Stimulated activated CD8-positive, alpha-beta memory T cell treated with anti-CD3 and anti-CD28 coated beads, Interleukin-2, amount 100 ng/mL, for 1 hour (primary cell): Measurements from ENCODE around the gene TAP1.
A peak's percentile ranks its signal among the peaks of the same experiment; 100 is the strongest.

ENCODE experiments used
- DNase-seq, 2 donors: peaks; one replicate each; pipeline ENCODE4 v3.0.0-alpha.2; 2020; ENCODE audit warnings: low read depth in 2 of 2

TAP1 gene

DNA sequence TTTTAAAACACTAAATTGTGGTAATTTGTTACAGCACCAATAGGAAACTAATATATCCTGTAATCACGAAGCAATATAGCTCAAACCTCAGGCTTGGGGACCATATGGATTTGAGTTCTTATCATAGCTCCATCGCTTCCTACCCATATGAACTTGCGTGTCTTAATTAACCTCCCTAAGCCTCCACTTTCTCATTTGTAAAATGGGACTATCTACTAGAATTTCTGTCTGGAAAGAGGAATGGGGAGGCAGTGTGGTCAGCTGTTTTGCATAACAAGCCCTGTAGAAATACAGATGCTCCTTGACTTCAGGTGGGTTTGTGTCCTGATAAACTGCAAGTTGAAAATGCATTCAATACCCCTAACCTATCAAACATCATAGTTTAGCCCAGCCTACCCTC lies 53.8 kb downstream of the TAP1 start:
- no peak for DNase-seq

GRCh38 chr6:32799168-32799567 lies 54.3 kb downstream of the TAP1 start:
- no peak for DNase-seq

DNA sequence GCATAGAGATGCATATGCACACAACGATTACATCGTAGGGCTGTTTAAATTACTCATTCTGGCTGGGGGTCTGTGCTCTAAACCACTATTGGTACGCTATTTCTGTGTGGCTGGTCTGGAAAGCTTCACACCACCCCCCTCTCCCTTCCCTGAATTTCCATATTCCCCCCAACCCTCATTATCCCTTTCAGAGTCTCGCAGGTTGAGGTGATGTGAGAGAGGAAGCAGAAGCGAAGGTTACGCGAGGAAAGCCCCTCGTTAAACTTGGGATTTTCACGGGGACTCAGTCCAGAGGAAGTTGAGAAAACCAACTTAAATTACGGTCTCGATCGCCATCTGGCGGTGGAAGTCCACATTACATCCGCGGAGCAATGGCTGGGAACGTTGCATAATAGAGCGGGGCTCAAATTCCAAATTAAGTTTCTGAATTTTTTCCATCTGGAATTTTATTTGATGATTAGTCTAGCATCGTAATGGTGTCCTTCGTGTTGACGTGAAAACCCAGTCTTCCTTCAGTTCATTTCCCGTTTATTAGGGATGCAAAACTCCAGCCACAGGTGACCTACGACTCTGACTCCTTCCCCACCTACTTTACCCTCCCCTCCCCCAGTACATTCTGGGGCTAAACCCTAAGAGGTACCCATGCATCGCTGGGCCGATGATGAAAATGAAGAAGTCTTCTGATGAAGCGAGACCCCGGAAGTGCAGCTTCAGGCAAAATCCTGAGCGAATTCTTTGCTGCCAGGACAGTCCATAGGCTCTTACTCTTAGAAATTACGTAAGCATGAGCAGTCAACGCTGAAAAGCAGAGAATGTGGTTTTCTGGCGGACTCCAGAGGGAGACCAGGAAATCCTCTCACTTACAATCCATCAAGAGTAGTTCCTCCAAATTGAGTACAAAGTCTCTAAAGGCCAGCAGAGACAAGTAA lies 56.4 kb downstream of the TAP1 start:
- DNase-seq = peak; percentile 64 to 67
